K562 (cell line): Measurements from ENCODE around the gene CRAT. TPM values are rescaled to one million over a fixed set of nuclear protein-coding genes. Genes with fewer than 3 reads are reported as not detected.

Experiments
- BHLHE40 ChIP-seq: IDR thresholded peaks from 2 replicates; pipeline ENCODE4 v1.6.1; 2011; ENCODE audit warnings: low read length, improper control_type of control experiment
- CCNT2 ChIP-seq: IDR thresholded peaks from 2 replicates; pipeline ENCODE4 v1.6.1; 2011; ENCODE audit warnings: borderline replicate concordance, low read depth, mild to moderate bottlenecking, moderate library complexity, mixed read lengths, low read length; ENCODE audit not compliant: insufficient read length; ENCODE audit errors: extremely low read depth
- CHD1 ChIP-seq: fragments of 200-600 bp; sonication (generic); IDR thresholded peaks from one replicate; pipeline ENCODE4 v1.6.1; 2012; ENCODE audit warnings: mild to moderate bottlenecking, moderate library complexity, low read length, inconsistent platforms
- FOXK1 ChIP-seq: sonication (generic); formaldehyde crosslinking; IDR thresholded peaks from 2 replicates; pipeline ENCODE4 v1.8.0; 2022; ENCODE audit warnings: missing genetic modification reagents, mild to moderate bottlenecking, borderline replicate concordance
- HNRNPH1 ChIP-seq: fragments of 200-400 bp; formaldehyde crosslinking; optimal IDR thresholded peaks from 2 replicates; pipeline ENCODE3; 2017; ENCODE audit warnings: low read depth, mild to moderate bottlenecking, low read length, moderate library complexity
- KLF10 ChIP-seq: fragments of 250-450 bp; sonication (Bioruptor Pico); IDR thresholded peaks from 2 replicates; pipeline ENCODE4 v1.6.1; 2021; ENCODE audit warnings: matching md5 sums
- MAFF ChIP-seq: IDR thresholded peaks from 2 replicates; pipeline ENCODE4 v1.6.1; 2012; ENCODE audit warnings: low read length, improper control_type of control experiment
- MEF2A ChIP-seq: IDR thresholded peaks from 2 replicates; pipeline ENCODE4 v1.6.1; 2011; ENCODE audit warnings: low read depth, mild to moderate bottlenecking, low read length, moderate library complexity; ENCODE audit not compliant: control insufficient read depth
- ZNF408 ChIP-seq: fragments of 250-450 bp; sonication (Bioruptor Pico); IDR thresholded peaks from 2 replicates; pipeline ENCODE4 v1.4.0; 2020; ENCODE audit warnings: low read depth, mild to moderate bottlenecking, moderate library complexity
- ZNF436 ChIP-seq: fragments of 250-450, 450-650 bp; sonication (Bioruptor Pico); formaldehyde crosslinking; IDR thresholded peaks from 2 replicates; pipeline ENCODE4 v1.7.0; 2020; ENCODE audit warnings: mild to moderate bottlenecking
- ZNF76 ChIP-seq: fragments of 250-450 bp; sonication (Bioruptor Pico); IDR thresholded peaks from 2 replicates; pipeline ENCODE4 v1.4.0; 2020; ENCODE audit warnings: mild to moderate bottlenecking, moderate library complexity, borderline replicate concordance
- polyA plus RNA-seq, 8 experiments: library from polyadenylated mRNA; depleted of rRNA in 4 of 8; stranded (reverse) in 5 of 8; unstranded in 3 of 8; fragments of >200 nt; fragmentation: Nextera tagmentation in 2 of 8; fragmentation: Illumina TruSeq in 1 of 8; extraction: Ambion mirVana in 2 of 8; extraction: Trizol in 1 of 8; gene quantifications; 2 replicates each; pipeline versions ENCODE4 v1.2.1 to v1.2.3, GENCODE V29; 2011 to 2014; ENCODE audit warnings: inconsistent platforms in 1 of 8, missing spikeins in 1 of 8
- total RNA-seq, 7 experiments: library from RNA; depleted of rRNA in 6 of 7; stranded (reverse); fragments of >200 nt in 6 of 7; fragmentation: Illumina TruSeq in 2 of 7; extraction: Trizol in 2 of 7; gene quantifications; 2 replicates each; pipeline versions ENCODE4 v1.2.1 to v1.2.3, GENCODE V29; 2011 to 2021; ENCODE audit warnings: low replicate concordance in 1 of 7
- TF ChIP-seq, protein P1 (sequence below): sonication (generic); formaldehyde crosslinking; IDR thresholded peaks from 2 replicates; pipeline ENCODE4 v1.8.0; 2022; ENCODE audit warnings: mild to moderate bottlenecking, missing genetic modification reagents
- TF ChIP-seq, protein P2 (sequence below): fragments of 450-650 bp; formaldehyde crosslinking; IDR thresholded peaks from 2 replicates; pipeline ENCODE4 v1.4.0; 2020; ENCODE audit warnings: mild to moderate bottlenecking
- TF ChIP-seq, protein P3 (sequence below): fragments of 450-650 bp; IDR thresholded peaks from one replicate; pipeline ENCODE4 v1.6.1; 2018; ENCODE audit warnings: mild to moderate bottlenecking, moderate library complexity; ENCODE audit not compliant: partially characterized antibody
- TF ChIP-seq, protein P4 (sequence below): fragments of 450-650 bp; formaldehyde crosslinking; IDR thresholded peaks from 2 replicates; pipeline ENCODE4 v1.4.0; 2020; ENCODE audit warnings: mild to moderate bottlenecking, moderate library complexity
- TF ChIP-seq, protein P5 (sequence below): fragments of 450-650 bp; IDR thresholded peaks from 2 replicates; pipeline ENCODE4 v1.6.1; 2017; ENCODE audit warnings: antibody characterized with exemption
- TF ChIP-seq, protein P6 (sequence below): fragments of 250-450 bp; sonication (Bioruptor Pico); IDR thresholded peaks from 2 replicates; pipeline ENCODE4 v1.5.0; 2022; ENCODE audit warnings: mild to moderate bottlenecking

CRAT gene
- total and polyA plus RNA-seq, 9 of the 15 experiments (the other 6 are each of a cell fraction or from before 2014, with no cell fraction given), result 0.20 to 13.8 (median 5.4) TPM

DNA sequence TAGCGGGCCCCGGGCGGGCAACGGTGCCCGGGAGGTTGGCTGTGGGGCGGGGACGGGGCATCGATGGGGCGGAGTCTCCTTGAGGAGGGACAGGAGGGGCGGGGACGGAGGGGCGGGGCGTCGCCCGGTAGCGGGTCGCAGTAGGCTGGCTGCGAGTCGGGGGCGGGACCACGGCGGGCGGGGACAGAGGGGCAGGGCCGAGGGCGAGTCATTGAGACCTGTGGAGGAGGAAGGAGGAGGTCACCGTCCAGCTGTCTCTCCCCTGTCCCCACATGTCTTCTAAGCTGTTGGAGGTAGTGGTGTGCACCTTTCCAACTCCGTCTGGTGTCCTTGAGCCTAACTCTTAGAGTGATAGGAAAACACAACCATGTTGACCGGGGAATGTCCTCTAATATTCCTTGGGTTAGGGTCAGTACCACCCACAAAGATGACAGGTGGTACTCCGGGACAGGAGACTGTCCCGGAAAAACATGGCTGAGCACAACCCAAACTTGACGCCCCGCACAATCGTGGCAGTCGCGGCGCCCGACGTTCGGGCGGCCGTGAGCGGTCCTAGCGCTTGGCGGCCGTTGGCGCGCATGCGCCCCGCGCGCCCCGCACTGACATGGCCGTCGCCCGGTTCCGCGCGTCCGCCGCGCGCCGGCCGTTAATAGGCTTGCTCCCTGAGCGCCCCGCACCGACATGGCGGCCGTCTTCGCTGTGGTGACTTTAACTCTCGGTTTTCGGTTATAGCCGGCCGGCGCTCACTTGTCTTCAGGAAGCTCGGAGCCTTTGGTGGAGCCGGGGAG is at the start of gene CRAT, which contains the start of gene PTPA (continued):
- TF ChIP-seq, protein P1, sequence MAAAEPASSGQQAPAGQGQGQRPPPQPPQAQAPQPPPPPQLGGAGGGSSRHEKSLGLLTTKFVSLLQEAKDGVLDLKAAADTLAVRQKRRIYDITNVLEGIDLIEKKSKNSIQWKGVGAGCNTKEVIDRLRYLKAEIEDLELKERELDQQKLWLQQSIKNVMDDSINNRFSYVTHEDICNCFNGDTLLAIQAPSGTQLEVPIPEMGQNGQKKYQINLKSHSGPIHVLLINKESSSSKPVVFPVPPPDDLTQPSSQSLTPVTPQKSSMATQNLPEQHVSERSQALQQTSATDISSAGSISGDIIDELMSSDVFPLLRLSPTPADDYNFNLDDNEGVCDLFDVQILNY (CRISPR knock-in tag), result 0 out of 2 replicates have a peak, but pooled peaks have one; percentile 5
- no peak for TF ChIP-seq ZNF436
- TF ChIP-seq, protein P2, sequence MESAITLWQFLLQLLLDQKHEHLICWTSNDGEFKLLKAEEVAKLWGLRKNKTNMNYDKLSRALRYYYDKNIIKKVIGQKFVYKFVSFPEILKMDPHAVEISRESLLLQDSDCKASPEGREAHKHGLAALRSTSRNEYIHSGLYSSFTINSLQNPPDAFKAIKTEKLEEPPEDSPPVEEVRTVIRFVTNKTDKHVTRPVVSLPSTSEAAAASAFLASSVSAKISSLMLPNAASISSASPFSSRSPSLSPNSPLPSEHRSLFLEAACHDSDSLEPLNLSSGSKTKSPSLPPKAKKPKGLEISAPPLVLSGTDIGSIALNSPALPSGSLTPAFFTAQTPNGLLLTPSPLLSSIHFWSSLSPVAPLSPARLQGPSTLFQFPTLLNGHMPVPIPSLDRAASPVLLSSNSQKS (CRISPR knock-in tag), result no peak
- TF ChIP-seq HNRNPH1, result no peak
- peak; percentile 99 for TF ChIP-seq CHD1
- TF ChIP-seq, protein P3, sequence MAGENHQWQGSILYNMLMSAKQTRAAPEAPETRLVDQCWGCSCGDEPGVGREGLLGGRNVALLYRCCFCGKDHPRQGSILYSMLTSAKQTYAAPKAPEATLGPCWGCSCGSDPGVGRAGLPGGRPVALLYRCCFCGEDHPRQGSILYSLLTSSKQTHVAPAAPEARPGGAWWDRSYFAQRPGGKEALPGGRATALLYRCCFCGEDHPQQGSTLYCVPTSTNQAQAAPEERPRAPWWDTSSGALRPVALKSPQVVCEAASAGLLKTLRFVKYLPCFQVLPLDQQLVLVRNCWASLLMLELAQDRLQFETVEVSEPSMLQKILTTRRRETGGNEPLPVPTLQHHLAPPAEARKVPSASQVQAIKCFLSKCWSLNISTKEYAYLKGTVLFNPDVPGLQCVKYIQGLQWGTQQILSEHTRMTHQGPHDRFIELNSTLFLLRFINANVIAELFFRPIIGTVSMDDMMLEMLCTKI, result no peak
- no peak for TF ChIP-seq MEF2A
- TF ChIP-seq FOXK1 (CRISPR knock-in tag), result no peak
- peak; percentile 58 for TF ChIP-seq CCNT2
- TF ChIP-seq, protein P4, sequence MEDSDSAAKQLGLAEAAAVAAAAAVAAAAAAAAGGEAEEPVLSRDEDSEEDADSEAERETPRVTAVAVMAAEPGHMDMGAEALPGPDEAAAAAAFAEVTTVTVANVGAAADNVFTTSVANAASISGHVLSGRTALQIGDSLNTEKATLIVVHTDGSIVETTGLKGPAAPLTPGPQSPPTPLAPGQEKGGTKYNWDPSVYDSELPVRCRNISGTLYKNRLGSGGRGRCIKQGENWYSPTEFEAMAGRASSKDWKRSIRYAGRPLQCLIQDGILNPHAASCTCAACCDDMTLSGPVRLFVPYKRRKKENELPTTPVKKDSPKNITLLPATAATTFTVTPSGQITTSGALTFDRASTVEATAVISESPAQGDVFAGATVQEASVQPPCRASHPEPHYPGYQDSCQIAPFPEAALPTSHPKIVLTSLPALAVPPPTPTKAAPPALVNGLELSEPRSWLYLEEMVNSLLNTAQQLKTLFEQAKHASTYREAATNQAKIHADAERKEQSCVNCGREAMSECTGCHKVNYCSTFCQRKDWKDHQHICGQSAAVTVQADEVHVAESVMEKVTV (CRISPR knock-in tag), result peak; percentile 31; the same call in 1 of the 2 replicates
- no peak; the same call in 1 of the 2 replicates for TF ChIP-seq BHLHE40
- TF ChIP-seq KLF10 (CRISPR knock-in tag), result no peak
- 0 out of 2 replicates have a peak, but pooled peaks have one; percentile 61 for TF ChIP-seq ZNF76 (CRISPR knock-in tag)
- TF ChIP-seq ZNF408, result no peak
- no peak for TF ChIP-seq MAFF
- TF ChIP-seq, protein P5, sequence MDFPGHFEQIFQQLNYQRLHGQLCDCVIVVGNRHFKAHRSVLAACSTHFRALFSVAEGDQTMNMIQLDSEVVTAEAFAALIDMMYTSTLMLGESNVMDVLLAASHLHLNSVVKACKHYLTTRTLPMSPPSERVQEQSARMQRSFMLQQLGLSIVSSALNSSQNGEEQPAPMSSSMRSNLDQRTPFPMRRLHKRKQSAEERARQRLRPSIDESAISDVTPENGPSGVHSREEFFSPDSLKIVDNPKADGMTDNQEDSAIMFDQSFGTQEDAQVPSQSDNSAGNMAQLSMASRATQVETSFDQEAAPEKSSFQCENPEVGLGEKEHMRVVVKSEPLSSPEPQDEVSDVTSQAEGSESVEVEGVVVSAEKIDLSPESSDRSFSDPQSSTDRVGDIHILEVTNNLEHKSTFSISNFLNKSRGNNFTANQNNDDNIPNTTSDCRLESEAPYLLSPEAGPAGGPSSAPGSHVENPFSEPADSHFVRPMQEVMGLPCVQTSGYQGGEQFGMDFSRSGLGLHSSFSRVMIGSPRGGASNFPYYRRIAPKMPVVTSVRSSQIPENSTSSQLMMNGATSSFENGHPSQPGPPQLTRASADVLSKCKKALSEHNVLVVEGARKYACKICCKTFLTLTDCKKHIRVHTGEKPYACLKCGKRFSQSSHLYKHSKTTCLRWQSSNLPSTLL, result no peak
- TF ChIP-seq, protein P6, sequence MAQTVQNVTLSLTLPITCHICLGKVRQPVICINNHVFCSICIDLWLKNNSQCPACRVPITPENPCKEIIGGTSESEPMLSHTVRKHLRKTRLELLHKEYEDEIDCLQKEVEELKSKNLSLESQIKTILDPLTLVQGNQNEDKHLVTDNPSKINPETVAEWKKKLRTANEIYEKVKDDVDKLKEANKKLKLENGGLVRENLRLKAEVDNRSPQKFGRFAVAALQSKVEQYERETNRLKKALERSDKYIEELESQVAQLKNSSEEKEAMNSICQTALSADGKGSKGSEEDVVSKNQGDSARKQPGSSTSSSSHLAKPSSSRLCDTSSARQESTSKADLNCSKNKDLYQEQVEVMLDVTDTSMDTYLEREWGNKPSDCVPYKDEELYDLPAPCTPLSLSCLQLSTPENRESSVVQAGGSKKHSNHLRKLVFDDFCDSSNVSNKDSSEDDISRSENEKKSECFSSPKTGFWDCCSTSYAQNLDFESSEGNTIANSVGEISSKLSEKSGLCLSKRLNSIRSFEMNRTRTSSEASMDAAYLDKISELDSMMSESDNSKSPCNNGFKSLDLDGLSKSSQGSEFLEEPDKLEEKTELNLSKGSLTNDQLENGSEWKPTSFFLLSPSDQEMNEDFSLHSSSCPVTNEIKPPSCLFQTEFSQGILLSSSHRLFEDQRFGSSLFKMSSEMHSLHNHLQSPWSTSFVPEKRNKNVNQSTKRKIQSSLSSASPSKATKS (CRISPR knock-in tag), result no peak
